Vagina (tissue), 2 donors: ENCODE data around the gene FBXO48. TPM values are rescaled to one million over a fixed set of nuclear protein-coding genes. Genes with fewer than 3 reads are reported as not detected.

Source experiments
- DNase-seq, 2 donors: peaks; one replicate each; pipeline ENCODE4 v3.0.0-alpha.2; 2017; ENCODE audit errors: extremely low spot score in 2 of 2
- H3K27ac ChIP-seq: fragments of 200-600 bp; sonication (generic); one replicate; pipeline ENCODE4 v1.5.1; 2019
- H3K27me3 ChIP-seq: fragments of 200-600 bp; sonication (generic); one replicate; pipeline ENCODE4 v1.5.1; 2019
- H3K36me3 ChIP-seq, 2 donors: fragments of 200-600 bp; sonication (generic); one replicate each; pipeline ENCODE4 v1.5.1; 2017 to 2019
- H3K4me1 ChIP-seq: fragments of 200-600 bp; sonication (generic); one replicate; pipeline ENCODE4 v1.5.1; 2019
- H3K4me3 ChIP-seq, 2 donors: fragments of 200-600 bp; sonication (generic); 1 replicate in 1 of 2; 2 replicates in 1 of 2; pipeline ENCODE4 v1.5.1; 2016 to 2019
- H3K9me3 ChIP-seq: fragments of 200-600 bp; sonication (generic); one replicate; pipeline ENCODE4 v1.5.1; 2019
- CTCF ChIP-seq, 3 experiments: fragments of 450-650 bp in 2 of 3; fragments of 200-600 bp in 1 of 3; sonication (generic) in 1 of 3; IDR thresholded peaks; one replicate each; pipeline ENCODE4 v1.5.1; 2017 to 2019; ENCODE audit warnings: antibody characterized with exemption in 3 of 3, mild to moderate bottlenecking in 2 of 3, moderate library complexity in 2 of 3
- POLR2A ChIP-seq, 2 donors: fragments of 450-650 bp; IDR thresholded peaks; one replicate each; pipeline ENCODE4 v1.6.1; 2017; ENCODE audit warnings: antibody characterized with exemption in 2 of 2, mild to moderate bottlenecking in 2 of 2, moderate library complexity in 2 of 2
- POLR2AphosphoS5 ChIP-seq, 2 donors: sonication (generic); formaldehyde crosslinking; IDR thresholded peaks; one replicate each; pipeline ENCODE4 v1.9.0; 2017; ENCODE audit warnings: antibody characterized with exemption in 2 of 2, mild to moderate bottlenecking in 2 of 2, low read depth in 1 of 2; ENCODE audit not compliant: insufficient read depth in 1 of 2
- intact Hi-C: fragments of 100-400 bp; cut with DNase I; formaldehyde crosslinking; loops from one replicate; pipeline ENCODE4 v1.15.1; 2023
- total RNA-seq: library from RNA; depleted of rRNA; stranded (reverse); fragments of >200 nt; gene quantifications from one replicate; pipeline ENCODE4 v1.2.3, GENCODE V29; 2016

FBXO48 gene
- total RNA-seq, 1 donor from 2014 or later = 1.2 TPM

GRCh38 chr2:68482296-68482820, 15.3 kb upstream of the FBXO48 start:
- Histone ChIP-seq H3K9me3 (no peaks in the 10 kb centered on the region), H3K27me3 (no peaks in the 10 kb centered on the region), H3K4me3 (no peak overlapping the region), H3K4me1 (no peaks in the 10 kb centered on the region), H3K36me3 (no peaks in the 10 kb centered on the region), H3K27ac (no peak overlapping the region)
- intact Hi-C loops = no loop called here
- no peak for TF ChIP-seq CTCF (IDR thresholded peaks at IDR 0.05)
- no peak for TF ChIP-seq POLR2A (IDR thresholded peaks at IDR 0.05)
- TF ChIP-seq POLR2AphosphoS5 (IDR thresholded peaks at IDR 0.05; ENCODE audit: insufficient read depth in 1 of 2, low read depth in 1 of 2) = no peak
- DNase-seq = no peak

- intact Hi-C loops = no loop called here
- no peak for DNase-seq
- Histone ChIP-seq H3K27ac (no peak overlapping the region), H3K4me3 (no peak overlapping the region), H3K4me1 (no peaks in the 10 kb centered on the region), H3K27me3 (no peaks in the 10 kb centered on the region), H3K9me3 (no peaks in the 10 kb centered on the region), H3K36me3 (no peaks in the 10 kb centered on the region)
- TF ChIP-seq POLR2AphosphoS5 (IDR thresholded peaks at IDR 0.05; ENCODE audit: insufficient read depth in 1 of 2, low read depth in 1 of 2) = no peak
- no peak for TF ChIP-seq POLR2A (IDR thresholded peaks at IDR 0.05)
- TF ChIP-seq CTCF (IDR thresholded peaks at IDR 0.05) = no peak
Observed at GRCh38 chr2:68478688-68479087, 11.6 kb upstream of the FBXO48 start.

GRCh38 chr2:68476454-68476853, 9.4 kb upstream of the FBXO48 start:
- no peak for TF ChIP-seq POLR2AphosphoS5 (IDR thresholded peaks at IDR 0.05; ENCODE audit: insufficient read depth in 1 of 2, low read depth in 1 of 2)
- no peak for TF ChIP-seq CTCF (IDR thresholded peaks at IDR 0.05)
- TF ChIP-seq POLR2A (IDR thresholded peaks at IDR 0.05) = no peak
- Histone ChIP-seq H3K27ac (no peak overlapping the region), H3K4me3 (no peak overlapping the region)

GRCh38 chr2:68475576-68475975, 8.5 kb upstream of the FBXO48 start:
- Histone ChIP-seq H3K9me3 (no peaks in the 10 kb centered on the region), H3K27me3 (no peaks in the 10 kb centered on the region), H3K27ac (no peak overlapping the region), H3K4me3 (no peak overlapping the region), H3K36me3 (no peaks in the 10 kb centered on the region), H3K4me1 (no peaks in the 10 kb centered on the region)
- TF ChIP-seq POLR2A (IDR thresholded peaks at IDR 0.05) (no peak), POLR2AphosphoS5 (IDR thresholded peaks at IDR 0.05; ENCODE audit: insufficient read depth in 1 of 2, low read depth in 1 of 2) (no peak)
- no peak for DNase-seq
- intact Hi-C loops = no loop called here

More at GRCh38 chr2:68476454-68476853, 9.4 kb upstream of the FBXO48 start:
- Histone ChIP-seq H3K27me3 (no peaks in the 10 kb centered on the region), H3K9me3 (no peaks in the 10 kb centered on the region), H3K36me3 (no peaks in the 10 kb centered on the region), H3K4me1 (no peaks in the 10 kb centered on the region)
- DNase-seq = no peak
- intact Hi-C loops = no loop called here

- Histone ChIP-seq H3K4me3 (no peak overlapping the region), H3K27ac (no peak overlapping the region), H3K27me3 (no peaks in the 10 kb centered on the region), H3K9me3 (no peaks in the 10 kb centered on the region), H3K36me3 (no peaks in the 10 kb centered on the region), H3K4me1 (no peaks in the 10 kb centered on the region)
- intact Hi-C loops = no loop called here
- TF ChIP-seq CTCF (IDR thresholded peaks at IDR 0.05) (no peak), POLR2AphosphoS5 (IDR thresholded peaks at IDR 0.05; ENCODE audit: insufficient read depth in 1 of 2, low read depth in 1 of 2) (peak in 1 of 2 donors; percentile 88)
- DNase-seq = no peak
Observed at GRCh38 chr2:68475110-68475509, 8.0 kb upstream of the FBXO48 start.
